Measurements from ENCODE around the gene TMEM253.

TMEM253 gene

GRCh38 chr14:21071225-21072030 is 29.4 kb upstream of the TMEM253 start:
- DNase-seq = peak; percentile 71

GRCh38 chr14:21072031-21072473 is 28.8 kb upstream of the TMEM253 start:
- DNase-seq = peak; percentile 9

- peak; percentile 13 for DNase-seq
Observed at GRCh38 chr14:21072781-21073339, 28.0 kb upstream of the TMEM253 start.

- DNase-seq = no peak
Observed at GRCh38 chr14:21073921-21074320, 26.9 kb upstream of the TMEM253 start.

GRCh38 chr14:21074398-21075272 is 26.2 kb upstream of the TMEM253 start:
- DNase-seq = no peak

- DNase-seq = no peak
Observed at GRCh38 chr14:21075719-21076437, 25.0 kb upstream of the TMEM253 start.

- no peak for DNase-seq
Observed at GRCh38 chr14:21077672-21078071, 23.2 kb upstream of the TMEM253 start.

- DNase-seq = no peak
Observed at GRCh38 chr14:21078287-21078686, 22.6 kb upstream of the TMEM253 start.

- no peak for DNase-seq
Observed at GRCh38 chr14:21078726-21079125, 22.1 kb upstream of the TMEM253 start.

GRCh38 chr14:21081521-21082142 is 19.2 kb upstream of the TMEM253 start:
- no peak for DNase-seq

- no peak for DNase-seq
Observed at GRCh38 chr14:21083565-21084325, 17.1 kb upstream of the TMEM253 start.

GRCh38 chr14:21084396-21084795 is 16.5 kb upstream of the TMEM253 start:
- DNase-seq = no peak

- no peak for DNase-seq
Observed at GRCh38 chr14:21084998-21085853, 15.6 kb upstream of the TMEM253 start.

GRCh38 chr14:21086908-21087293 is 14.0 kb upstream of the TMEM253 start:
- no peak for DNase-seq

- DNase-seq = no peak
Observed at GRCh38 chr14:21087294-21088091, 13.4 kb upstream of the TMEM253 start.

- DNase-seq = no peak
Observed at GRCh38 chr14:21088687-21089086, 12.2 kb upstream of the TMEM253 start.

- DNase-seq = no peak
Observed at GRCh38 chr14:21089271-21089670, 11.6 kb upstream of the TMEM253 start.

GRCh38 chr14:21089877-21090193 is 11.0 kb upstream of the TMEM253 start:
- DNase-seq = no peak

- no peak for DNase-seq
Observed at GRCh38 chr14:21090194-21090939, 10.5 kb upstream of the TMEM253 start.

All from NCI-H510A treated with DMSO at 0.1 percent for 48 hours (cell line).